ENCODE measurements around the gene UQCRQ.

GRCh38 chr5:132823481-132824050 is 42.9 kb upstream of the UQCRQ start:
- no peak for TF ChIP-seq CTCF (IDR thresholded peaks at IDR 0.05; ENCODE audit: low read depth, low read length)
- no peak for TF ChIP-seq POLR2A (IDR thresholded peaks at IDR 0.05; ENCODE audit: extremely low read depth, insufficient read length)
- TF ChIP-seq MYC (IDR thresholded peaks at IDR 0.05; ENCODE audit: low read depth, low read length) = no peak
